Measurements from ENCODE around the gene ARFGAP1. TPM values are rescaled to one million over a fixed set of nuclear protein-coding genes. Genes with fewer than 3 reads are reported as not detected.
"Not testable (repeated sequence)": the region's sequence is repeated elsewhere in the genome, so short reads cannot be mapped to it uniquely, and the experiment has no call there.

ARFGAP1 gene
- polyA plus RNA-seq, 2 donors: 33.3 to 76.1 TPM

- no peaks in the 10 kb centered on the region for H3K36me3 ChIP-seq (ENCODE audit: control insufficient read depth in 2 of 2, insufficient read depth in 2 of 2, low read length in 1 of 2)
- H3K4me1 ChIP-seq (ENCODE audit: control insufficient read depth in 2 of 2, insufficient read depth in 2 of 2, low read length in 1 of 2): peaks cover 4 to 7% of the 10 kb centered on the region in 2 donors
- H3K27ac ChIP-seq (ENCODE audit: low read depth in 2 of 2, low read length in 1 of 2): no peak overlapping the region
- H3K27me3 ChIP-seq (ENCODE audit: control insufficient read depth in 1 of 2, insufficient read depth in 2 of 2, low read length in 2 of 2): peaks cover 0 to 25% of the 10 kb centered on the region in 2 donors
- 87 to 90% methylated on average over 15 of the region's 15 CpGs for WGBS, 2 donors
- H3K9me3 ChIP-seq (ENCODE audit: control insufficient read depth in 2 of 2, insufficient read depth in 1 of 2, low read depth in 1 of 2, low read length in 1 of 2): no peaks in the 10 kb centered on the region
- H3K4me3 ChIP-seq (ENCODE audit: low read depth in 1 of 2, low read length in 2 of 2): no peak overlapping the region
Observed at GRCh38 chr20:63249891-63250290, 22.7 kb upstream of the ARFGAP1 start.

- H3K27ac ChIP-seq (ENCODE audit: low read depth in 2 of 2, low read length in 1 of 2); H3K36me3 ChIP-seq (ENCODE audit: control insufficient read depth in 2 of 2, insufficient read depth in 2 of 2, low read length in 1 of 2); H3K4me3 ChIP-seq (ENCODE audit: low read depth in 1 of 2, low read length in 2 of 2); H3K9me3 ChIP-seq (ENCODE audit: control insufficient read depth in 2 of 2, insufficient read depth in 1 of 2, low read depth in 1 of 2, low read length in 1 of 2): not testable (repeated sequence)
- Histone ChIP-seq H3K4me1 (ENCODE audit: control insufficient read depth in 2 of 2, insufficient read depth in 2 of 2, low read length in 1 of 2) (peaks cover 4 to 11% of the 10 kb centered on the region in 2 donors), H3K27me3 (ENCODE audit: control insufficient read depth in 1 of 2, insufficient read depth in 2 of 2, low read length in 2 of 2) (peaks cover 0 to 31% of the 10 kb centered on the region in 2 donors)
- 29 to 33% methylated on average over 12 of the region's 14 CpGs for WGBS, 2 donors
Observed at GRCh38 chr20:63251350-63251749, 21.3 kb upstream of the ARFGAP1 start.

GRCh38 chr20:63252284-63252711, 20.3 kb upstream of the ARFGAP1 start:
- Histone ChIP-seq H3K27me3 (ENCODE audit: control insufficient read depth in 1 of 2, insufficient read depth in 2 of 2, low read length in 2 of 2) (peaks cover 0 to 22% of the 10 kb centered on the region in 2 donors), H3K36me3 (ENCODE audit: control insufficient read depth in 2 of 2, insufficient read depth in 2 of 2, low read length in 1 of 2) (no peaks in the 10 kb centered on the region), H3K4me1 (ENCODE audit: control insufficient read depth in 2 of 2, insufficient read depth in 2 of 2, low read length in 1 of 2) (peaks cover 4 to 14% of the 10 kb centered on the region in 2 donors), H3K4me3 (ENCODE audit: low read depth in 1 of 2, low read length in 2 of 2) (no peak overlapping the region), H3K27ac (ENCODE audit: low read depth in 2 of 2, low read length in 1 of 2) (no peak overlapping the region), H3K9me3 (ENCODE audit: control insufficient read depth in 2 of 2, insufficient read depth in 1 of 2, low read depth in 1 of 2, low read length in 1 of 2) (no peaks in the 10 kb centered on the region)
- 71 to 76% methylated on average over 8 of the region's 8 CpGs for WGBS, 2 donors

- Histone ChIP-seq H3K4me3 (ENCODE audit: low read depth in 1 of 2, low read length in 2 of 2) (peak overlapping the region in 1 of 2 donors; percentile 30), H3K36me3 (ENCODE audit: control insufficient read depth in 2 of 2, insufficient read depth in 2 of 2, low read length in 1 of 2) (no peaks in the 10 kb centered on the region), H3K27me3 (ENCODE audit: control insufficient read depth in 1 of 2, insufficient read depth in 2 of 2, low read length in 2 of 2) (peaks cover 0 to 20% of the 10 kb centered on the region in 2 donors), H3K9me3 (ENCODE audit: control insufficient read depth in 2 of 2, insufficient read depth in 1 of 2, low read depth in 1 of 2, low read length in 1 of 2) (no peaks in the 10 kb centered on the region), H3K27ac (ENCODE audit: low read depth in 2 of 2, low read length in 1 of 2) (no peak overlapping the region), H3K4me1 (ENCODE audit: control insufficient read depth in 2 of 2, insufficient read depth in 2 of 2, low read length in 1 of 2) (peaks cover 4 to 14% of the 10 kb centered on the region in 2 donors)
- 9 to 19% methylated on average over 16 of the region's 16 CpGs for WGBS, 2 donors
Observed at GRCh38 chr20:63253065-63253437, 19.6 kb upstream of the ARFGAP1 start.

- H3K27ac ChIP-seq (ENCODE audit: low read depth in 2 of 2, low read length in 1 of 2): no peak overlapping the region
- H3K27me3 ChIP-seq (ENCODE audit: control insufficient read depth in 1 of 2, insufficient read depth in 2 of 2, low read length in 2 of 2): peaks cover 0 to 20% of the 10 kb centered on the region in 2 donors
- WGBS, 2 donors: 1 to 3% methylated on average over 73 to 89 of the region's 89 CpGs
- H3K36me3 ChIP-seq (ENCODE audit: control insufficient read depth in 2 of 2, insufficient read depth in 2 of 2, low read length in 1 of 2): no peaks in the 10 kb centered on the region
- H3K4me1 ChIP-seq (ENCODE audit: control insufficient read depth in 2 of 2, insufficient read depth in 2 of 2, low read length in 1 of 2): peaks cover 4 to 14% of the 10 kb centered on the region in 2 donors
- H3K9me3 ChIP-seq (ENCODE audit: control insufficient read depth in 2 of 2, insufficient read depth in 1 of 2, low read depth in 1 of 2, low read length in 1 of 2): no peaks in the 10 kb centered on the region
- H3K4me3 ChIP-seq (ENCODE audit: low read depth in 1 of 2, low read length in 2 of 2): peak overlapping the region in 1 of 2 donors; percentile 30
Observed at GRCh38 chr20:63253438-63254231, 19.0 kb upstream of the ARFGAP1 start.

GRCh38 chr20:63254232-63254605, 18.4 kb upstream of the ARFGAP1 start, which contains the start of gene NKAIN4:
Gene NKAIN4 (minus strand): TSS chr20:63254463. CDS start chr20:63254450, 13 bp downstream.
- Histone ChIP-seq H3K4me1 (ENCODE audit: control insufficient read depth in 2 of 2, insufficient read depth in 2 of 2, low read length in 1 of 2) (peaks cover 4 to 14% of the 10 kb centered on the region in 2 donors), H3K27ac (ENCODE audit: low read depth in 2 of 2, low read length in 1 of 2) (no peak within 1 kb of the TSS), H3K27me3 (ENCODE audit: control insufficient read depth in 1 of 2, insufficient read depth in 2 of 2, low read length in 2 of 2) (peaks cover 0 to 20% of the 10 kb centered on the region in 2 donors), H3K4me3 (ENCODE audit: low read depth in 1 of 2, low read length in 2 of 2) (peak within 1 kb of the TSS in 1 of 2 donors; percentile 30), H3K36me3 (ENCODE audit: control insufficient read depth in 2 of 2, insufficient read depth in 2 of 2, low read length in 1 of 2) (no peaks in the 10 kb centered on the region), H3K9me3 (ENCODE audit: control insufficient read depth in 2 of 2, insufficient read depth in 1 of 2, low read depth in 1 of 2, low read length in 1 of 2) (no peaks in the 10 kb centered on the region)
- WGBS, 2 donors: 2% methylated on average over 22 to 45 of the region's 46 CpGs

GRCh38 chr20:63254606-63255384, 17.8 kb upstream of the ARFGAP1 start:
- Histone ChIP-seq H3K27ac (ENCODE audit: low read depth in 2 of 2, low read length in 1 of 2) (no peak overlapping the region), H3K9me3 (ENCODE audit: control insufficient read depth in 2 of 2, insufficient read depth in 1 of 2, low read depth in 1 of 2, low read length in 1 of 2) (no peaks in the 10 kb centered on the region), H3K27me3 (ENCODE audit: control insufficient read depth in 1 of 2, insufficient read depth in 2 of 2, low read length in 2 of 2) (peaks cover 0 to 20% of the 10 kb centered on the region in 2 donors), H3K36me3 (ENCODE audit: control insufficient read depth in 2 of 2, insufficient read depth in 2 of 2, low read length in 1 of 2) (no peaks in the 10 kb centered on the region), H3K4me3 (ENCODE audit: low read depth in 1 of 2, low read length in 2 of 2) (no peak overlapping the region), H3K4me1 (ENCODE audit: control insufficient read depth in 2 of 2, insufficient read depth in 2 of 2, low read length in 1 of 2) (peaks cover 4 to 14% of the 10 kb centered on the region in 2 donors)
- 16 to 18% methylated on average over 43 to 56 of the region's 56 CpGs for WGBS, 2 donors

- peaks cover 4 to 14% of the 10 kb centered on the region in 2 donors for H3K4me1 ChIP-seq (ENCODE audit: control insufficient read depth in 2 of 2, insufficient read depth in 2 of 2, low read length in 1 of 2)
Observed at GRCh38 chr20:63255931-63256704, 16.5 kb upstream of the ARFGAP1 start.

GRCh38 chr20:63256954-63257353, 15.7 kb upstream of the ARFGAP1 start:
- H3K36me3 ChIP-seq (ENCODE audit: control insufficient read depth in 2 of 2, insufficient read depth in 2 of 2, low read length in 1 of 2): no peaks in the 10 kb centered on the region
- H3K27me3 ChIP-seq (ENCODE audit: control insufficient read depth in 1 of 2, insufficient read depth in 2 of 2, low read length in 2 of 2): peaks cover 0 to 18% of the 10 kb centered on the region in 2 donors
- 89 to 91% methylated on average over 4 of the region's 4 CpGs for WGBS, 2 donors
- H3K4me1 ChIP-seq (ENCODE audit: control insufficient read depth in 2 of 2, insufficient read depth in 2 of 2, low read length in 1 of 2): peaks cover 4 to 14% of the 10 kb centered on the region in 2 donors
- no peaks in the 10 kb centered on the region for H3K9me3 ChIP-seq (ENCODE audit: control insufficient read depth in 2 of 2, insufficient read depth in 1 of 2, low read depth in 1 of 2, low read length in 1 of 2)
- H3K27ac ChIP-seq (ENCODE audit: low read depth in 2 of 2, low read length in 1 of 2): no peak overlapping the region
- H3K4me3 ChIP-seq (ENCODE audit: low read depth in 1 of 2, low read length in 2 of 2): no peak overlapping the region

More at GRCh38 chr20:63255931-63256704, 16.5 kb upstream of the ARFGAP1 start:
- peak overlapping the region in 1 of 2 donors; percentile 27 for H3K27ac ChIP-seq (ENCODE audit: low read depth in 2 of 2, low read length in 1 of 2)
- no peaks in the 10 kb centered on the region for H3K36me3 ChIP-seq (ENCODE audit: control insufficient read depth in 2 of 2, insufficient read depth in 2 of 2, low read length in 1 of 2)
- peaks cover 0 to 20% of the 10 kb centered on the region in 2 donors for H3K27me3 ChIP-seq (ENCODE audit: control insufficient read depth in 1 of 2, insufficient read depth in 2 of 2, low read length in 2 of 2)
- H3K9me3 ChIP-seq (ENCODE audit: control insufficient read depth in 2 of 2, insufficient read depth in 1 of 2, low read depth in 1 of 2, low read length in 1 of 2): no peaks in the 10 kb centered on the region
- WGBS, 2 donors: 39 to 40% methylated on average over 31 of the region's 31 CpGs
- H3K4me3 ChIP-seq (ENCODE audit: low read depth in 1 of 2, low read length in 2 of 2): no peak overlapping the region
